Activated gamma-delta T cell treated with anti-CD3 and anti-CD28 coated beads, Interleukin-2, amount 50 U/mL, for 16 hours (primary cell): Measurements from ENCODE around the gene MAGI1.
"Not testable (repeated sequence)": the region's sequence is repeated elsewhere in the genome, so short reads cannot be mapped to it uniquely, and the experiment has no call there.

ENCODE experiments used
- DNase-seq: peaks from one replicate; pipeline ENCODE4 v3.0.0-alpha.2; 2020; ENCODE audit warnings: low read depth

MAGI1 gene

GRCh38 chr3:65749066-65749465, 289.7 kb downstream of the MAGI1 start:
- no peak for DNase-seq

DNA sequence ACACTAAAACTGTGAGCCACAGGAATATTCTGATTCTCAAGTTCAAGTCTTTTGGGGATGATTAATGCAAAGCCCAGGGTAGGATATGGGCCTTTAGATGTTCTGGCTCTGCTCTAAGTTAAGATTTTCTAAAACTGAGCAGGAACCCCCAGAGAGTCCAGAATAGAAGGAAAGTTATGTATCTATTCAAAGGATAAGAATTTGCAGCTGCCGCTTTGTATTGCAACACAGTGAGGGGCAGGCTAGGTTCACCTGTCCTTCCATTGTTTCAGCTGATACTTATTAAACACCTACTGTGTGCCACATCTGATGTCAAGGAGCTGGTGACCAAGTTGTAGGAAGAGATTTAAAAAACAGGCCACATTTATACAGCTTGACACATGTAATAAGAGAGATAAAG, 290.4 kb downstream of the MAGI1 start:
- DNase-seq, result no peak

- DNase-seq, result no peak
Observed at GRCh38 chr3:65746848-65747247, 291.9 kb downstream of the MAGI1 start.

DNA sequence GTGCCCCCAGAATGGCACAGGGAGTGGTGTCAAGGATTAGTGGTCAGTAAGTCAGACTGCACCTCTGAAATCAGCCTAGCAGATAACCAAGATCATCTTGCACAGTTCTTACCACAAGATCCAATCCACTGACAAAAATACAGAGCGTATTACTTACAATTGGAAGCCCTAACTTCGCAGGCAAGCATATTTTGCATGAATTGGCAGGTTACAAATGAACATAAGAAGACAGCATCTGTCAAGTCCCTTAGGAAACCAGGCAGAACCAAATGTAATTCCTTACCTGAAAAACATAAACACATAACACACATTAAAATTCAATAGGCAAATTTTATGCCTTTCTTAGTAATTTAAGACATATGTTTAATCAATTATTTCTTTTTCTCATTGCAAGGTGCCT, 293.4 kb downstream of the MAGI1 start:
- no peak for DNase-seq

DNA sequence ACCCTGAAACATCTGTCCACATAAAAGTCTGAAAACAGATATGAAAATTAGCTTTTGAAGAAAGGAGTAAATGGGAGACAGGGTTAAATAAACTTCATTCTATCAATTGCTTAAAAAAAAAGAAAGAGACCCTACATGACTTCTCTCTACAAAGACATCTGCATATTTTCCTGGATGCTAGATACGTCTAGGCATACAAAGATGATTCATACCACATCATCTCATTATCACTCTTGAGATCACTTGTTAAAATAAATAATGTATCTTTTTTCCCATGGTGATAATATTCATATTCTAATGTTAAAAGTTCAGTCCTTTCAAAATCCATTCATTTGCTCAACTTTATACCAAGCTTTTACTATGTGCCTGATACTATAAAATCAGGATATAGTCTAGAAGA, 295.8 kb downstream of the MAGI1 start:
- no peak for DNase-seq

DNA sequence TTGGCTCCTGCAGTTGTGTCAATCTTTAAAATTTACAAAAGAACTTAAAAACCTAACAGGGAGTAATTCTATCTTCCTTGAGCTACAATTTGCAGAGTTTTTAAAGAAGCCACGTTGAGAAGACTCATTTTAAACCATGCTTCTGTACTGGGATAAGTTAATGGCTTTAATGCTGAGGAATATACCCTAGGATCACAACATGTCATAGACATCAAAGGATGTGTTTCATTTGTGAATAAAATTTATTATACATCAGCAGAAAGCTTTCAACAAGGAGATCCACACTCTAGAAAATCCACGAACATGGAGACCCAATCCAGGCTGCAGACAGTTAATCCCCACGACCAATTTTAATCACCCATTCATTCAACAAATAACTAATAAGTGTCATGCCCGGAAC, 297.2 kb downstream of the MAGI1 start:
- no peak for DNase-seq

DNA sequence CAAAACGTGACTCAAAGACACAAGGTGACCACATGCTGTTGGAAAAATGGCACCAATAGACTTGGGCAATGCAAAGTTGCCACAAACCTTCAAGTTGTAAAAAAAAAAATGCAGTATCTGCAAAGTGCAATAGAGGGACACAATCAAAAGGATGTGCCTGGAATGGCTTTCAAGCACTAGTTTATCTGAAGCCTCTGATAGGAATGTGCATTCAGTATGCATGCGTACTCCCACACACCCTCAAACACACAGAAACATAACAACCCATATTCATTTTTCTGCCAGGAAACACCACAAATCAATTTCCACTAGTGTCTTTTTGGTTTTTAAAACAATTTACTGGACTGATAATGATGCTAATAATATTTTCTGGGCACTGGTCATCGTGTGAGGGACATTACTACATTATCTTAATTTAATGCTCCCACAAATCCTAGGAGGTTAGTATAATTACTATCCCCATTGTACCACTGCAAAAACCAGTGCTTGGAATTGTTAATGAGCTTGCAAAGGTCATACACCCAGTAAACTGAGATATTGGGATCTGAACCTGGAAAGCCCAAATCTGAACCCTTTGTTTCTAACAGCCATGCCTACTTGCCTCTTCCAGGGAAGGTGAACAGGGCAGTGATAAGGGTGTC, 298.7 kb downstream of the MAGI1 start:
- DNase-seq, result no peak

GRCh38 chr3:65734792-65735191, 303.9 kb downstream of the MAGI1 start:
- no peak for DNase-seq

GRCh38 chr3:65734382-65734781, 304.3 kb downstream of the MAGI1 start:
- no peak for DNase-seq

- no peak for DNase-seq
Observed at GRCh38 chr3:65733459-65733858, 305.3 kb downstream of the MAGI1 start.

- DNase-seq, result no peak
Observed at GRCh38 chr3:65732051-65732935, 306.4 kb downstream of the MAGI1 start.

- DNase-seq, result no peak
Observed at GRCh38 chr3:65730449-65730848, 308.3 kb downstream of the MAGI1 start.

DNA sequence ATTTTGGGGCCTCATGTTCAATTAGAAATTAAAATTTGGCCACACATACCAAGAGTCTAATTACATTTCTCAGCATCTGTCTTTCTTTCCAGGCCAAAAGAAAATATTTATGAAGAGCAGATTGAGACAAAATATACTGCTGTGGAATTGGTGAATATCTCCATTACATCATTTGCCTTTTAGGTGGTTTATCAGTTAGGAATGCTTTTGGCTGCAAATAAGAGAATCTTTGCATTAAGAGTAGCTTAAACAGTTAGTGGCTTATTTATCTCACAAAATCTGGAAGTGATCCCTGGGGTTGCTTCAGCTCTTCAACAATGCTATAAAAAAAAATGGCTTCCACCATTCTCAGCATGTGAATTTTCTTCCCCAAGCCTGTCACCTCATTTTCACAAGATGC, 308.7 kb downstream of the MAGI1 start:
- no peak for DNase-seq

GRCh38 chr3:65729555-65729954, 309.2 kb downstream of the MAGI1 start:
- no peak for DNase-seq

DNA sequence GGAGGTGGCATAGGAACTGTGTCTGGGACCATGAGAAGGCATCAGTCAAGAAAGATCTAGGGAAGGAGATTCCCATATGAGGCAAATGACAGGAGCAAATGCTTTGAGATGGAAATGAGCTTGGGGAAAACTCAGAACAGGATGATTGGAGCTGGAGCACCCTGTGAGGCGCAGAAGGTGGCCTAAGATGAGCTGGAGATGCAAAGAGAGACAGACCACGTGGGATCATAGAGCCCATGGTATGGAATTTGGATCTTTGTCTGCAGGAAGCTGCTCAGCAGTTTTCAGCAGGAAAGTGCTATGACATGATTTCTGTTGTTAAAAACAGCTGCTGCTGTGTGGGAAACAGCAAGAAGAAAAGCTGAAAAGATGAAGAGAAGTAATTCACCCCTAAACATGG, 310.6 kb downstream of the MAGI1 start:
- no peak for DNase-seq

DNA sequence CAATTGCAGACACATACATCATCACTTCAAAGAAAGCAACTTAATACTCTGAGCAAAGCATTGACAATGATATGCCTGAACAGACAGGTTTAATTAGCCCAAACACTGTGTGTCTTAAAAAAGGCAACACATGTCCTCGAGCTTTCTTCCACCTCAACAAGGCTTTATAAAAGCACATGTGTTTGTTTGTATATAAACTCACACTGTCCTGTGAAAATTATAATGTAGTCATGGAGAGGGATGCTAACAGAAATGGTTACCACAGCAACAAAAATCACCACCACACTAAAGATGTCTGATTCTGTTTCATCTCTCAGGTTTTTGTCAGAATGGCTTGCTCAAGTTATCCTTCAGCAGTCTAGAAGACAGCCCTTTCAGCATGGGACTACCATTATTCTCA, 314.7 kb downstream of the MAGI1 start:
- DNase-seq, result no peak

GRCh38 chr3:65723011-65723410, 315.7 kb downstream of the MAGI1 start:
- no peak for DNase-seq

DNA sequence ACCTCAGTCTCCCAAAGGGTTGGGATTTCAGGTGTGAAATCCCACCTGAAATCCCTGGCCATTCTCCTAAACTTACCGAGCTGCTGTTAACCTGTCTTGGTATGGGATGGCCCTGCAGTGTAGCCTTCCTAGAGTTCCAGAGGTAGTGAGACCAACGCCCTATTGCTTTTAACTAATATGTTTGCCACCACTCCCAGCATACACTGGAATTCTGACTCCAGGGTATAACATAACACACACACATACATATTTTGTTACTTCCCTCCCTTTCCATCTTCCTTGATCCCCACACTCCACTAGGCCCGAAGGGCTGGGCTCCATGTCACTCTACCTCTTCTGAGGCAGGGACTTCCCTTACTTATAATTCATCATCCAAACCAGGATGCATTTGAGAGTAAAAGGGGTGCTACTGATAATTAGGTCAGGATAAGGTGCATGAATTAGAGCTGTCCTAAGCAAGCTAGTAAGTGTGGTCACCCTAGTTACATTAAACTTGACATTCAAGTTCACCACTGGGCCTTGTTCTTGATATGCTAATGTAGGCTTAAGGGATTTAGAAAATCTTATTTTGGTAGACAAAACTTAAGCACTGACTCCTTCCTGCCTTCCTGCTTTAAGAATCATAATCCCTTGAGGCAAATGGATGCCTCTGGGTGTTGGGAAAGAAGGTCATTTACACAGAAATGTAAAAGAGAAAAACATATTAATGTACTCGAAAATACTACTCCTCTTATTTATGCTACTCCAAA, 317.6 kb downstream of the MAGI1 start:
- DNase-seq, result no peak

DNA sequence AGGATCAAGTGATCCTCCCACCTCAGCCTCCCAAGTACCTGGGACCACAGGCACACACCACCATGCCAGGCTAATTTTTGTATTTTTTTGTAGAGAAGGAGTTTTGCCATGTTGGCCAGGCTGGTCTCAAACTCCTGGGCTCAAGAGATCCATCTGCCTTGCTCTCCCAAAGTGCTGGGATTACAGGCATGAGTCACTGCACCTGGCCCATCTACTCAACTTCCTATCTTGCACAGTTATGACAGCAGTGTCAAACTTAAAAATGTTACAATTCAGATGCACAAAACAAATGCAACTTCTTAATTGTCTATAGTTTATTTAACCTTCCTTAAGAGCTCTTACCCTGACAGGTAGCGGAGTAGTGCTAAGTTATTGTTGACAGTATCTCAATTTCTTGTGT, 319.1 kb downstream of the MAGI1 start:
- not testable (repeated sequence) for DNase-seq

DNA sequence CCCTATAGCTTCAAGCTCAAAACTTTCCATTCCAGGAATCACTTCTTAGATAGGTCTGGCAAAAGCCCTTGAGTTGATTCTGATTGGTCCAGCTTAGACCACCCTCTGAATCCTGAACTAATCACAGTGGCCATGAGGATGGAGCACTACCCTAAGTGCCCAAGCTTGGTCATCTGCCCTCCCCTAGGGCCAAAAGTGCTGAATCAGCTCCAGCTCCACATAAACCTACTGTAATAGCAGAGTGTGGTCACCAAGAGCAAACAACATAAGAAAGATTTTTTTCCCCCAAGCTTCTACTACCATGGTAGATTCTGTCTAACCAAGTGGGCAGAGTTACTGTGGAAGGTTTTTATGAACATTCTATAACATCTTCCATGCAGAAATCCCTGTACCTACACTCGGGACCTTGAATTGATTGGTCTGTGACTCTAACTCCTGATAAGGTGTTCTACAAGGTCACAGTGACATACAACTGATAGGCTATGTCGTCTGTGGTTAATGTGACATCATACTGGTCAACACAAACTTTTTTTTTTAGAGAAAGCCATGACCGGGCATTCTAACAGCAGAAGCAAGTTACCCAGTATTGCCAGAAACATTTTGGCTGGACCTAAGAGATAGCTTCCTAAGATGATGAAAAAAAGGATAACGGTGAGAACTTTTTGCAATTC, 320.9 kb downstream of the MAGI1 start:
- no peak for DNase-seq

GRCh38 chr3:65716071-65716751, 322.5 kb downstream of the MAGI1 start:
- DNase-seq, result no peak

DNA sequence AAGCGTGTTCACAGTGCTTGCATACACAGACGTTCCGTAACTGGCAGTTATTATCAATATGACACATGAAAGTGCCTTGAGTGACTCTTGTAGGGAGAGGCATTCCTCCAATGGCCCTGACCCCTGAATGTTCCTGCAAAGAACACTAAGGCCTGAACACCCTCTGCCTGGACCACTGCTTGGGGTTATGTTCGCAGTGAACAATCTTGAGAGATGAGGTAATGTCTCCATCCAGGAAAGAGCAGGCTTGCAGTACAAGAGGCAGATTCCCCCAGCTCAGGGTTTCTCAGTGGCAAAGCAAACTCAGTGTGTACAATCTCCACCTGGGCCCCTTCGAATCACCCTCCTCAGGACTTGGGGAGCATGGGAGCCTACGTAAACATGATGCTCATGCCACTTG, 324.6 kb downstream of the MAGI1 start:
- no peak for DNase-seq
